ENCODE data around the gene HCRT.
"Not testable (repeated sequence)": the region's sequence is repeated elsewhere in the genome, so short reads cannot be mapped to it uniquely, and the experiment has no call there.

The HCRT gene

GRCh38 chr17:42184713-42185620 lies at the start of gene HCRT:
TSS of gene HCRT (minus strand) at chr17:42185452. CDS start at chr17:42185365, 87 bp downstream.
- DNase-seq, result no peak

- DNase-seq, result no peak
Measured at GRCh38 chr17:42233994-42234393, 48.7 kb upstream of the HCRT start.

GRCh38 chr17:42233156-42233555 lies 47.9 kb upstream of the HCRT start:
- peak; percentile 61 for DNase-seq

- DNase-seq, result no peak
Measured at GRCh38 chr17:42230225-42230624, 45.0 kb upstream of the HCRT start.

- no peak for DNase-seq
Measured at GRCh38 chr17:42227849-42228700, 42.8 kb upstream of the HCRT start.

- no peak for DNase-seq
Measured at GRCh38 chr17:42225646-42226045, 40.4 kb upstream of the HCRT start.

- DNase-seq, result no peak
Measured at GRCh38 chr17:42224651-42225050, 39.4 kb upstream of the HCRT start.

- DNase-seq, result peak; percentile 46
Measured at GRCh38 chr17:42221886-42222745, 36.9 kb upstream of the HCRT start.

- not testable (repeated sequence) for DNase-seq
Measured at GRCh38 chr17:42219280-42219679, 34.0 kb upstream of the HCRT start.

GRCh38 chr17:42214156-42214555 lies 28.9 kb upstream of the HCRT start:
- DNase-seq, result no peak

- DNase-seq, result no peak
Measured at GRCh38 chr17:42212382-42212781, 27.1 kb upstream of the HCRT start.

GRCh38 chr17:42211921-42212341 lies 26.7 kb upstream of the HCRT start:
- DNase-seq, result not testable (repeated sequence)

GRCh38 chr17:42210046-42210445 lies 24.8 kb upstream of the HCRT start:
- no peak for DNase-seq

- not testable (repeated sequence) for DNase-seq
Measured at GRCh38 chr17:42206153-42206612, 20.9 kb upstream of the HCRT start.

- no peak for DNase-seq
Measured at GRCh38 chr17:42203354-42203753, 18.1 kb upstream of the HCRT start.

- DNase-seq, result no peak
Measured at GRCh38 chr17:42202696-42203095, 17.4 kb upstream of the HCRT start.

- DNase-seq, result no peak
Measured at GRCh38 chr17:42202159-42202558, 16.9 kb upstream of the HCRT start.

GRCh38 chr17:42201458-42201772 lies 16.2 kb upstream of the HCRT start:
- DNase-seq, result no peak

GRCh38 chr17:42200706-42201457 lies 15.6 kb upstream of the HCRT start:
- DNase-seq, result no peak

- no peak for DNase-seq
Measured at GRCh38 chr17:42199416-42200011, 14.3 kb upstream of the HCRT start.

- DNase-seq, result no peak
Measured at GRCh38 chr17:42198897-42199296, 13.6 kb upstream of the HCRT start.

All from fibroblast of skin of right biceps (primary cell).